Neuronal stem cell (in vitro differentiated cells): ENCODE results near the gene C2orf68.
A peak's percentile ranks its signal among the peaks of the same experiment; 100 is the strongest.
"Not testable (repeated sequence)": the region's sequence is repeated elsewhere in the genome, so short reads cannot be mapped to it uniquely, and the experiment has no call there.

ENCODE experiments used
- DNase-seq: peaks from one replicate; pipeline ENCODE4 v3.0.0-alpha.2; 2013; ENCODE audit warnings: low spot score
- H2AFZ ChIP-seq: one replicate; pipeline ENCODE4 v1.6.1; 2013; ENCODE audit warnings: mild to moderate bottlenecking, low read length, inconsistent platforms
- H2AK5ac ChIP-seq: 2 replicates; pipeline ENCODE4 v1.6.1; 2013; ENCODE audit warnings: low read depth, mild to moderate bottlenecking, inconsistent platforms, low read length, moderate library complexity, mixed read lengths
- H2BK120ac ChIP-seq: 2 replicates; pipeline ENCODE4 v1.6.1; 2013; ENCODE audit warnings: low read depth, mild to moderate bottlenecking, inconsistent platforms, low read length, moderate library complexity, mixed read lengths
- H2BK12ac ChIP-seq: one replicate; pipeline ENCODE4 v1.6.1; 2013; ENCODE audit warnings: low read length, inconsistent platforms
- H2BK15ac ChIP-seq: 2 replicates; pipeline ENCODE4 v1.6.1; 2013; ENCODE audit warnings: mild to moderate bottlenecking, low read length, inconsistent platforms, mixed read lengths
- H2BK5ac ChIP-seq: one replicate; pipeline ENCODE4 v1.6.1; 2013; ENCODE audit warnings: inconsistent platforms, mild to moderate bottlenecking, low read length, moderate library complexity
- H3K14ac ChIP-seq: one replicate; pipeline ENCODE4 v1.6.1; 2013; ENCODE audit warnings: low read length, inconsistent platforms
- H3K18ac ChIP-seq: 2 replicates; pipeline ENCODE4 v1.6.1; 2013; ENCODE audit warnings: low read length, inconsistent platforms
- H3K23ac ChIP-seq: 2 replicates; pipeline ENCODE4 v1.6.1; 2013; ENCODE audit warnings: low read depth, mild to moderate bottlenecking, mixed read lengths, low read length, inconsistent platforms; ENCODE audit not compliant: poor library complexity
- H3K27ac ChIP-seq: replicated peaks from 3 replicates; pipeline ENCODE4 v1.5.1; 2013; ENCODE audit warnings: low read length, inconsistent platforms
- H3K27me3 ChIP-seq, 3 experiments: 2 replicates each; pipeline ENCODE4 v1.6.1; 2013; ENCODE audit warnings: low read length in 3 of 3, mild to moderate bottlenecking in 2 of 3, inconsistent platforms in 1 of 3, low read depth in 1 of 3, mixed read lengths in 1 of 3, moderate library complexity in 1 of 3; ENCODE audit not compliant: control insufficient read depth in 3 of 3, insufficient read depth in 3 of 3
- H3K36me3 ChIP-seq, 2 donors: replicated peaks in 1 of 2; 2 replicates each; pipeline ENCODE4 v1.6.1; 2013; ENCODE audit warnings: low read length in 2 of 2; ENCODE audit not compliant: control insufficient read depth in 2 of 2, insufficient read depth in 2 of 2
- H3K4ac ChIP-seq: 2 replicates; pipeline ENCODE4 v1.6.1; 2013; ENCODE audit warnings: inconsistent platforms, mild to moderate bottlenecking, low read length, moderate library complexity
- H3K4me1 ChIP-seq, 2 donors: 1 replicate in 1 of 2; 2 replicates in 1 of 2; pipeline ENCODE4 v1.6.1; 2013; ENCODE audit warnings: low read length in 2 of 2, low read depth in 1 of 2; ENCODE audit not compliant: control insufficient read depth in 2 of 2, insufficient read depth in 1 of 2
- H3K4me2 ChIP-seq: one replicate; pipeline ENCODE4 v1.6.1; 2013; ENCODE audit warnings: mild to moderate bottlenecking, low read length, inconsistent platforms; ENCODE audit not compliant: insufficient read depth, poor library complexity, severe bottlenecking
- H3K4me3 ChIP-seq, 2 donors: 2 replicates each; pipeline ENCODE4 v1.5.1; 2013; ENCODE audit warnings: low read length in 2 of 2, mild to moderate bottlenecking in 2 of 2, inconsistent platforms in 1 of 2, moderate library complexity in 1 of 2
- H3K79me1 ChIP-seq: one replicate; pipeline ENCODE4 v1.6.1; 2013; ENCODE audit warnings: low read depth, mild to moderate bottlenecking, inconsistent platforms, low read length, moderate library complexity
- H3K9ac ChIP-seq: one replicate; pipeline ENCODE4 v1.6.1; 2013; ENCODE audit warnings: mild to moderate bottlenecking, low read depth, low read length, inconsistent platforms; ENCODE audit not compliant: poor library complexity
- H3K9me3 ChIP-seq, 2 donors: replicated peaks in 1 of 2; 2 replicates each; pipeline versions ENCODE3 to v1.6.1; 2013; ENCODE audit warnings: low read length in 2 of 2, mild to moderate bottlenecking in 2 of 2, inconsistent platforms in 1 of 2, low read depth in 1 of 2, mixed read lengths in 1 of 2, moderate library complexity in 1 of 2; ENCODE audit not compliant: control insufficient read depth in 2 of 2, insufficient read depth in 1 of 2
- H4K8ac ChIP-seq: one replicate; pipeline ENCODE4 v1.6.1; 2013; ENCODE audit warnings: low read depth, mild to moderate bottlenecking, inconsistent platforms, low read length, moderate library complexity
- H4K91ac ChIP-seq: one replicate; pipeline ENCODE4 v1.6.1; 2013; ENCODE audit warnings: low read length, low read depth, mild to moderate bottlenecking, inconsistent platforms; ENCODE audit not compliant: poor library complexity
- WGBS, 2 donors: extraction: QIAGEN DNeasy Blood & Tissue Kit; methylation state at CpG; one replicate each; pipeline ENCODE4 v1.1.7; 2013; ENCODE audit warnings: missing lambda C conversion rate in 2 of 2, mixed read lengths in 1 of 2; ENCODE audit not compliant: insufficient read length in 2 of 2, insufficient replicate concordance in 1 of 2; ENCODE audit errors: extremely low coverage in 2 of 2; 5-methylcytosine and 5-hydroxymethylcytosine counted together

The C2orf68 gene

DNA sequence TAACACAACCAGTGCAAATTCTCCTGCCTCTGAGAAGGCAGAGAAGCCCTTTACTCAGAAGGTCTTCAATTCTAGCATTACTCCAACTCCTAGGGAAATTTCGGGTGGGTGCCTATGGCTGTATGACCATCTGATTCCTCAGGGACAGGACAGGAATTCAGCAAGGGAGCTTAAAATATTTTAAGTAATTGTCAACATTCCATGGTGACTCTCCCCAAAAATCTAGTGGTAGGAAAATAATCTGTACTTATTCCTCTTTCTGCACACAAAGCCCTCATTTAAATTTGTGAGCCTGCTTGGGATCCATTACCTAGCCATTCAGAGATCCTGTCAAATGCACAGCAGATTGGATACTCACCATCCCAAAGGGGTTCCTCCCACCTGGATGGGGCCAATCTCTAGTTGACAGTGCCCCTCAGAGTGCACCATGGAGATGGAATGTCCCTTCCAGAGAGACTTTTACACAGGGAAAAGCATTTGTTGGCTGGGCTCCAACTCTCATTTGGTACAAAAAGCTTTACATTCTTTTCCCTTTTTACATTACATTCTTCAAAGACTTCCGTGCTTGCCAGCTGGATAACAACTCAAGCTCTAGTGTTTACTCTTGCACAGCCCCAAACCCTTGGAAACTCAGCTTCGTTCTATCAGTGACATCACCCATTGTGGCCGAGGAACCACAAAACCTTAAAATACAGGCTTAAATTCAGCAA lies 6.3 kb downstream of the C2orf68 start:
- Histone ChIP-seq H3K4me2 (no peak overlapping the region), H3K4ac (no peak overlapping the region), H3K9me3 (peaks cover 0 to 2% of the 10 kb centered on the region in 2 donors), H2AK5ac (no peak overlapping the region), H2AFZ (no peak overlapping the region), H3K36me3 (peaks cover 18 to 61% of the 10 kb centered on the region in 2 donors), H3K4me3 (no peak overlapping the region), H3K27ac (no peak overlapping the region), H3K9ac (no peak overlapping the region), H2BK5ac (no peak overlapping the region), H3K27me3 (no peaks in the 10 kb centered on the region), H4K8ac (no peak overlapping the region), H3K79me1 (peaks cover 7% of the 10 kb centered on the region), H2BK15ac (no peak overlapping the region), H2BK120ac (no peak overlapping the region), H3K4me1 (peaks cover 5 to 8% of the 10 kb centered on the region in 2 donors), H3K18ac (no peak overlapping the region), H4K91ac (no peak overlapping the region), H3K23ac (no peak overlapping the region), H3K14ac (no peak overlapping the region), H2BK12ac (no peak overlapping the region)
- no CpG with 5 or more reads among the region's 4 CpGs for WGBS, 2 donors
- no peak for DNase-seq

DNA sequence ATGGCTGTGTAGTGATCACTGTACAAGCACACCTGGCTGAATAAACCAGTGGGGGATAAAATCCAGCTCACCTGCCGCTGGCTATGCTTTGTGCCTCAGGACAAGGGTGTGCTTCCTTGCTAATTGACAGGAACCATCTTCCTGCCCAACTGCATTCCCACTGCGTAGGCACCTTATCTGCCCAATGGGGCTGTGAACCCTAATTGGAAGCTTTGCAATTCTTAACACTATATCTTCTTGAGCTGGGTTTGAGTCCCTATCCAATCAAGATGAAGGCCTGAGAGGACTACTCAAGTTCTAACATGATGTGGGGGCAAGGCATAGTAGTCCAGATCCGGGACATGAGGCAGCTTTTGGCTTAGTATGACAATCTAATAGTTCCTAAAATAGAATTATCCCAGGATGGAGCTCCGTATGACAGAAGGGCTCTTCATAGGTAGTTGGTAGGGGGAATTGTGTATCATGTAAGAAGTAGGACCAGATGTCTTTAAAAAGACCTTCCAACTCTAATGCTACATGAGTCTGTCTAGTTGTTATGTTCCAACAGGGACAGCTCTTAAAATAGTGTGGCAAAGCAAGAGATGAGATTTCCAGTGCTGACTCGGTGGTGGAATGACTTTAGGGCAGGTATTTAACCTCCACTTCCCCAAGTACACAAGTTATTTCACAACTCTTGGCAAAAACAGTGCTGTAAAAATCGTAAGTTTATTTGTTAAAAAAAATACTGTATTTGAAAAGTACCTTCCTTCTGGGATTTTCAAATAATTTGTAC lies 7.1 kb downstream of the C2orf68 start:
- Histone ChIP-seq H3K4me1 (peaks cover 5 to 8% of the 10 kb centered on the region in 2 donors), H3K18ac (no peak overlapping the region), H4K8ac (no peak overlapping the region), H3K9me3 (peaks cover 0 to 2% of the 10 kb centered on the region in 2 donors), H2BK120ac (no peak overlapping the region), H3K27me3 (no peaks in the 10 kb centered on the region), H3K27ac (no peak overlapping the region), H3K36me3 (peaks cover 22 to 58% of the 10 kb centered on the region in 2 donors), H2BK12ac (no peak overlapping the region), H3K79me1 (peaks cover 7% of the 10 kb centered on the region), H3K23ac (no peak overlapping the region), H3K4me3 (no peak overlapping the region), H3K9ac (no peak overlapping the region), H2BK5ac (no peak overlapping the region), H3K4ac (no peak overlapping the region), H2AK5ac (no peak overlapping the region), H4K91ac (no peak overlapping the region), H2AFZ (no peak overlapping the region), H3K14ac (no peak overlapping the region), H3K4me2 (no peak overlapping the region), H2BK15ac (no peak overlapping the region)
- DNase-seq = no peak
- WGBS, 2 donors = no CpG with 5 or more reads among the region's 6 CpGs

DNA sequence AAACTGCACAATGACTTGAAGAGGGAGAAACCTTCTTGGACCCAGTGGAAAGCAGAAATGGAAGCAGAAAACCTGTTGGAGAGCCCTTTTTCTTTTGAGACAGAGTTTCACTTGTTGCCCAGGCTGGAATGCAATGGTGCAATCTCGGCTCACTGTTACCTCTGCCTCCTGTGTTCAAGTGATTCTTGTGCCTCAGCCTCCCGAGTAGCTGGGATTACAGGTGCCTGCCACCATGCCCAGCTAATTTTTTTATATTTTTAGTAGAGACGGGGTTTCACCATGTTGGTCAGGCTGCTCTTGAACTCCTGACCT lies 7.8 kb downstream of the C2orf68 start:
- not testable (repeated sequence) for H3K79me1 ChIP-seq, H3K18ac ChIP-seq, H3K23ac ChIP-seq, H3K4me3 ChIP-seq, H3K27me3 ChIP-seq, H2BK5ac ChIP-seq, H3K9ac ChIP-seq, H3K4me2 ChIP-seq, H3K27ac ChIP-seq, H2BK15ac ChIP-seq, H2BK12ac ChIP-seq, H2AK5ac ChIP-seq, H3K4ac ChIP-seq, H2AFZ ChIP-seq, H3K4me1 ChIP-seq, DNase-seq, H4K8ac ChIP-seq, H2BK120ac ChIP-seq, H4K91ac ChIP-seq, H3K14ac ChIP-seq, H3K9me3 ChIP-seq
- no CpG with 5 or more reads among the region's 3 CpGs for WGBS, 2 donors
- H3K36me3 ChIP-seq = peaks cover 25 to 58% of the 10 kb centered on the region in 2 donors

DNA sequence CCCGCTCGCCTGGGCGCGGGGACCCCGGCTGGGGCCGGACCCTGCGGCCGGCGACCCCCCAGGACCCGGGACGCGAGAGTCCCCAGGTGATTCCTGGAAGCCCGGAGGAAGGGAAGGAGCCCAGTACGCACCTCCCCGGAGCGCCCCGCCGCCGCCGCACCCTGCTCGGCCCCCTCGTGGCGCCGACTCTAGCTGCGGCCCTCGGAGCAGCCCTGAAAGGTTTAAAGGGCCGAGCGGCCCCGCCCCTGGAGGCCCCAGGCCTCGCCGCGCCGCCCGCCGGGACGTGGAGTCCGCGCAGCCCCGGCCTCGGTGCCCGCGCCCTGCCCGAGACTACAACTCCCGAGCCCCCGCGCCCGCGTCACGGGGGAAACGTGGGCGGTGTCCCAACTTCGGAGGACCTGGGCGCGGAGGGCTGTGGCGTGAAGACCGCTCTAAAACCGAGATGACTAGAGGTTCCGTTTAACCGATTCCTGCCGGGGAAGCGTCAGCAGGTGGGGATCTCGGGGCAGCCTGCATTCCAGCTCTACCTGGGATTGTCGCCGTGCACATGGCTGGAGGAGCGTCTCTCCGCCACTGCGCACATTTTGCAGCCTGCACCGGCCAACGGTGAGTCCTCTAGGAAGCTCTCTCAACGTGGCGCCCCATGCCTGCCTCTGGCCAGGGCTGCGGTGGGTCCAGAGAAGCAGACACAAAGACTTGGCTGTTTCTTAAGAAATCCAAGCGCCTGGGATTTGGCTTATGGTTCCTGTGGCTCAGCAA lies 9.2 kb downstream of the C2orf68 start, which contains the start of gene TMEM150A:
Gene TMEM150A (minus strand): TSS at position 223 of the 759 bp plus-strand sequence. CDS start 750 bp downstream, outside the sequence.
- peaks cover 19 to 57% of the 10 kb centered on the region in 2 donors for H3K36me3 ChIP-seq
- H3K4me2 ChIP-seq = peak within 1 kb of the TSS; percentile 94
- peak; percentile 84 for DNase-seq
- peak within 1 kb of the TSS; percentile 68 for H2AK5ac ChIP-seq
- H3K18ac ChIP-seq = peak within 1 kb of the TSS; percentile 92
- H3K9ac ChIP-seq = peak within 1 kb of the TSS; percentile 96
- peaks cover 5 to 8% of the 10 kb centered on the region in 2 donors for H3K4me1 ChIP-seq
- peak within 1 kb of the TSS; percentile 98 for H4K8ac ChIP-seq
- H2BK15ac ChIP-seq = peak within 1 kb of the TSS; percentile 34
- no peaks in the 10 kb centered on the region for H3K27me3 ChIP-seq
- no CpG with 5 or more reads among the region's 73 CpGs for WGBS, 2 donors
- H3K4me3 ChIP-seq = peak within 1 kb of the TSS; percentile 89 to 98
- H3K23ac ChIP-seq = peak within 1 kb of the TSS; percentile 86
- H3K4ac ChIP-seq = peak within 1 kb of the TSS; percentile 87
- no peak within 1 kb of the TSS for H4K91ac ChIP-seq
- peak within 1 kb of the TSS; percentile 54 for H3K27ac ChIP-seq
- H3K9me3 ChIP-seq = peaks cover 0 to 2% of the 10 kb centered on the region in 2 donors
- peaks cover 7% of the 10 kb centered on the region for H3K79me1 ChIP-seq
- H2BK120ac ChIP-seq = no peak within 1 kb of the TSS
- H2AFZ ChIP-seq = peak within 1 kb of the TSS; percentile 96
- H3K14ac ChIP-seq = peak within 1 kb of the TSS; percentile 97
- no peak within 1 kb of the TSS for H2BK5ac ChIP-seq
- peak within 1 kb of the TSS; percentile 8 for H2BK12ac ChIP-seq
